Liver (tissue), 9 donors: ENCODE results near the gene KBTBD2. TPM values are rescaled to one million over a fixed set of nuclear protein-coding genes. Genes with fewer than 3 reads are reported as not detected.
"Not testable (repeated sequence)": the region's sequence is repeated elsewhere in the genome, so short reads cannot be mapped to it uniquely, and the experiment has no call there.

Experiments used
- DNase-seq: peaks from one replicate; pipeline ENCODE4 v3.0.0-alpha.2; 2017; ENCODE audit warnings: low spot score
- H3K27ac ChIP-seq, 2 donors: one replicate each; pipeline ENCODE4 v1.7.0; 2013; ENCODE audit warnings: inconsistent platforms in 2 of 2, low read length in 2 of 2, control low read depth in 1 of 2, low read depth in 1 of 2, mild to moderate bottlenecking in 1 of 2
- H3K27me3 ChIP-seq, 4 donors: one replicate each; pipeline versions ENCODE4 v1.6.1 to v1.7.0; 2013; ENCODE audit warnings: low read length in 3 of 4, inconsistent platforms in 1 of 4, mild to moderate bottlenecking in 1 of 4, moderate library complexity in 1 of 4; ENCODE audit not compliant: control insufficient read depth in 4 of 4, insufficient read depth in 4 of 4
- H3K36me3 ChIP-seq, 4 donors: one replicate each; pipeline versions ENCODE4 v1.6.1 to v1.7.0; 2013; ENCODE audit warnings: low read length in 3 of 4, mild to moderate bottlenecking in 3 of 4, low read depth in 1 of 4, moderate library complexity in 1 of 4; ENCODE audit not compliant: control insufficient read depth in 4 of 4, insufficient read depth in 3 of 4
- H3K4me1 ChIP-seq, 4 donors: one replicate each; pipeline versions ENCODE4 v1.6.1 to v1.7.0; 2013; ENCODE audit warnings: low read length in 3 of 4, mild to moderate bottlenecking in 3 of 4, moderate library complexity in 1 of 4; ENCODE audit not compliant: control insufficient read depth in 4 of 4, insufficient read depth in 4 of 4
- H3K4me3 ChIP-seq, 3 donors: one replicate each; pipeline versions ENCODE4 v1.6.1 to v1.7.0; 2013; ENCODE audit warnings: low read length in 3 of 3, control low read depth in 1 of 3, low read depth in 1 of 3, mild to moderate bottlenecking in 1 of 3
- H3K9ac ChIP-seq, 2 donors: one replicate each; pipeline ENCODE4 v1.7.0; 2013; ENCODE audit warnings: low read length in 2 of 2, mild to moderate bottlenecking in 2 of 2, moderate library complexity in 2 of 2, control low read depth in 1 of 2, low read depth in 1 of 2
- H3K9me3 ChIP-seq, 4 donors: one replicate each; pipeline versions ENCODE4 v1.6.1 to v1.7.0; 2013; ENCODE audit warnings: low read length in 3 of 4; ENCODE audit not compliant: control insufficient read depth in 4 of 4
- EGR1 ChIP-seq, 2 donors: IDR thresholded peaks; 2 replicates each; pipeline ENCODE4 v1.6.1; 2016 to 2018; ENCODE audit warnings: antibody characterized with exemption in 2 of 2, low read depth in 2 of 2
- FOXA1 ChIP-seq: IDR thresholded peaks from 2 replicates; pipeline ENCODE4 v1.6.1; 2016; ENCODE audit warnings: antibody characterized with exemption
- FOXA2 ChIP-seq: IDR thresholded peaks from 2 replicates; pipeline ENCODE4 v1.6.1; 2016; ENCODE audit warnings: antibody characterized with exemption
- GABPA ChIP-seq, 2 donors: IDR thresholded peaks in 1 of 2; conservative IDR thresholded peaks in 1 of 2; 2 replicates each; pipeline ENCODE4 v1.6.1; 2016; ENCODE audit warnings: antibody characterized with exemption in 2 of 2, mild to moderate bottlenecking in 1 of 2, moderate library complexity in 1 of 2
- HNF4A ChIP-seq, 2 donors: conservative IDR thresholded peaks; 2 replicates each; pipeline ENCODE4 v1.6.1; 2016; ENCODE audit warnings: antibody characterized with exemption in 2 of 2, mild to moderate bottlenecking in 2 of 2
- HNF4G ChIP-seq: IDR thresholded peaks from 2 replicates; pipeline ENCODE4 v1.6.1; 2016; ENCODE audit warnings: antibody characterized with exemption
- JUND ChIP-seq, 2 donors: IDR thresholded peaks; 2 replicates each; pipeline ENCODE4 v1.6.1; 2016; ENCODE audit warnings: antibody characterized with exemption in 2 of 2
- MAX ChIP-seq: IDR thresholded peaks from 2 replicates; pipeline ENCODE4 v1.6.1; 2016; ENCODE audit warnings: antibody characterized with exemption
- NR2F2 ChIP-seq: IDR thresholded peaks from 2 replicates; pipeline ENCODE4 v1.6.1; 2016; ENCODE audit warnings: antibody characterized with exemption
- RAD21 ChIP-seq, 2 donors: IDR thresholded peaks; 2 replicates each; pipeline ENCODE4 v1.6.1; 2016; ENCODE audit warnings: antibody characterized with exemption in 2 of 2, mild to moderate bottlenecking in 2 of 2
- REST ChIP-seq: IDR thresholded peaks from 2 replicates; pipeline ENCODE4 v1.6.1; 2016; ENCODE audit warnings: antibody characterized with exemption, mild to moderate bottlenecking
- RXRA ChIP-seq, 2 donors: IDR thresholded peaks; 2 replicates each; pipeline ENCODE4 v1.6.1; 2017 to 2018; ENCODE audit warnings: antibody characterized with exemption in 2 of 2, mild to moderate bottlenecking in 1 of 2
- SP1 ChIP-seq: IDR thresholded peaks from 2 replicates; pipeline ENCODE4 v1.6.1; 2018; ENCODE audit warnings: antibody characterized with exemption, mild to moderate bottlenecking
- TAF1 ChIP-seq: conservative IDR thresholded peaks from 2 replicates; pipeline ENCODE4 v1.6.1; 2016; ENCODE audit warnings: antibody characterized with exemption, mild to moderate bottlenecking
- YY1 ChIP-seq: IDR thresholded peaks from 2 replicates; pipeline ENCODE4 v1.6.1; 2016; ENCODE audit warnings: antibody characterized with exemption, mild to moderate bottlenecking
- WGBS: extraction: QIAGEN DNeasy Blood & Tissue Kit; methylation state at CpG from one replicate; pipeline ENCODE4 v1.1.7; 2013; 5-methylcytosine and 5-hydroxymethylcytosine counted together
- polyA plus RNA-seq, 2 donors: library from polyadenylated mRNA; stranded (reverse) in 1 of 2; unstranded in 1 of 2; fragments of 200-250 nt in 1 of 2; fragments of >200 nt in 1 of 2; fragmentation: Nextera tagmentation in 1 of 2; extraction: Ambion mirVana in 1 of 2; gene quantifications; one replicate each; pipeline versions ENCODE4 v1.2.1 to v1.2.3, GENCODE V29; 2013 to 2015
- total RNA-seq, 2 donors: library from RNA; depleted of rRNA; stranded (reverse); fragments of >200 nt; gene quantifications; one replicate each; pipeline ENCODE4 v1.2.3, GENCODE V29; 2014
- TF ChIP-seq, protein P1 (sequence below): IDR thresholded peaks from 2 replicates; pipeline ENCODE4 v1.6.1; 2016; ENCODE audit warnings: antibody characterized with exemption
- TF ChIP-seq, protein P2 (sequence below): IDR thresholded peaks from 2 replicates; pipeline ENCODE4 v1.6.1; 2016; ENCODE audit warnings: antibody characterized with exemption
- donor health status: healthy.
- donor health status: healthy.
- donor health status: healthy.
- donor health status: healthy.
- donor health status: healthy.

KBTBD2 gene
- total and polyA plus RNA-seq, 4 donors: 7.1 to 29.5 (median 15.1) TPM

DNA sequence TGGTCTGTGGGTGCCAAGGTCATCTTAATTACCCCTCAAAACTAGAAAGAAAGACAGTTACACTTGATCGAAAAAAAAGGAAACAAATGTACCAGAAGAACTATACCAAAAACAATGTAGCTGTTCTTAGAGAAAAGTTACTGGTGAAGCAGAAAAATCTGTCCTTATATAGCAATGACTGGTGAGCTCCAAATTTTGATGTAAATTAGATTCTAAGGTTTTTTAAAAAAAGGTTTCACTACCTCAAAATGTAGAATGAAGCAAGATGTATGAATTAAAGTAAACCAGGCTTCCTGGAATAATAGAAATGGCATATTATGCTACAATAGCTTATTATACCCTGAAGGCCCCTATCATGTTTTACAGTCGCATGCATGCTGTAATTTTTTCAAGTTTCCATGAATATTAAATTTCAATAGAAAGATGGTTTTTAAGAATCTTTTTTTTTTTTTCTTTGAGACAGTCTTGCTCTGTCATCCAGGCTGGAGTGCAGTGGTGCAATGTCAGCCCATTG is 37.3 kb upstream of the KBTBD2 start:
- no peak for DNase-seq
- Histone ChIP-seq H3K4me1 (no peaks in the 10 kb centered on the region), H3K27ac (no peak overlapping the region), H3K4me3 (no peak overlapping the region), H3K36me3 (peaks cover 0 to 8% (median 1%) of the 10 kb centered on the region in 4 donors), H3K9ac (no peak overlapping the region), H3K9me3 (no peaks in the 10 kb centered on the region), H3K27me3 (no peaks in the 10 kb centered on the region)
- 92% methylated on average over 2 of the region's 2 CpGs for WGBS
- TF ChIP-seq FOXA1: no peak
- no peak for TF ChIP-seq RXRA (IDR thresholded peaks at IDR 0.05)
- TF ChIP-seq, protein P1, sequence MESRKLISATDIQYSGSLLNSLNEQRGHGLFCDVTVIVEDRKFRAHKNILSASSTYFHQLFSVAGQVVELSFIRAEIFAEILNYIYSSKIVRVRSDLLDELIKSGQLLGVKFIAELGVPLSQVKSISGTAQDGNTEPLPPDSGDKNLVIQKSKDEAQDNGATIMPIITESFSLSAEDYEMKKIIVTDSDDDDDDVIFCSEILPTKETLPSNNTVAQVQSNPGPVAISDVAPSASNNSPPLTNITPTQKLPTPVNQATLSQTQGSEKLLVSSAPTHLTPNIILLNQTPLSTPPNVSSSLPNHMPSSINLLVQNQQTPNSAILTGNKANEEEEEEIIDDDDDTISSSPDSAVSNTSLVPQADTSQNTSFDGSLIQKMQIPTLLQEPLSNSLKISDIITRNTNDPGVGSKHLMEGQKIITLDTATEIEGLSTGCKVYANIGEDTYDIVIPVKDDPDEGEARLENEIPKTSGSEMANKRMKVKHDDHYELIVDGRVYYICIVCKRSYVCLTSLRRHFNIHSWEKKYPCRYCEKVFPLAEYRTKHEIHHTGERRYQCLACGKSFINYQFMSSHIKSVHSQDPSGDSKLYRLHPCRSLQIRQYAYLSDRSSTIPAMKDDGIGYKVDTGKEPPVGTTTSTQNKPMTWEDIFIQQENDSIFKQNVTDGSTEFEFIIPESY: no peak
- TF ChIP-seq SP1: no peak
- no peak for TF ChIP-seq JUND (IDR thresholded peaks at IDR 0.05)
- no peak for TF ChIP-seq HNF4A (conservative IDR thresholded peaks at IDR 0.05)
- no peak for TF ChIP-seq REST
- TF ChIP-seq, protein P2, sequence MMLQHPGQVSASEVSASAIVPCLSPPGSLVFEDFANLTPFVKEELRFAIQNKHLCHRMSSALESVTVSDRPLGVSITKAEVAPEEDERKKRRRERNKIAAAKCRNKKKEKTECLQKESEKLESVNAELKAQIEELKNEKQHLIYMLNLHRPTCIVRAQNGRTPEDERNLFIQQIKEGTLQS: no peak
- TF ChIP-seq GABPA (IDR thresholded peaks at IDR 0.05 in 1 of 2, conservative IDR thresholded peaks at IDR 0.05 in 1 of 2): no peak
- no peak for TF ChIP-seq YY1
- no peak for TF ChIP-seq FOXA2
- no peak for TF ChIP-seq NR2F2
- TF ChIP-seq RAD21 (IDR thresholded peaks at IDR 0.05): no peak
- no peak for TF ChIP-seq TAF1
- TF ChIP-seq EGR1 (IDR thresholded peaks at IDR 0.05; ENCODE audit: low read depth in 2 of 2): no peak
- TF ChIP-seq HNF4G: no peak
- no peak for TF ChIP-seq MAX

- no peak for DNase-seq
- Histone ChIP-seq H3K27ac (no peak overlapping the region), H3K27me3 (no peaks in the 10 kb centered on the region), H3K9ac (no peak overlapping the region), H3K9me3 (no peaks in the 10 kb centered on the region), H3K36me3 (peaks cover 0 to 5% (median 0%) of the 10 kb centered on the region in 4 donors), H3K4me1 (no peaks in the 10 kb centered on the region), H3K4me3 (no peak overlapping the region)
- WGBS: 78% methylated on average over 2 of the region's 2 CpGs
- TF ChIP-seq FOXA1: no peak
- no peak for TF ChIP-seq GABPA (IDR thresholded peaks at IDR 0.05 in 1 of 2, conservative IDR thresholded peaks at IDR 0.05 in 1 of 2)
- TF ChIP-seq HNF4A (conservative IDR thresholded peaks at IDR 0.05): no peak
- no peak for TF ChIP-seq JUND (IDR thresholded peaks at IDR 0.05)
These were observed 30.3 kb upstream of the KBTBD2 start for GRCh38 chr7:32921896-32922295.

DNA sequence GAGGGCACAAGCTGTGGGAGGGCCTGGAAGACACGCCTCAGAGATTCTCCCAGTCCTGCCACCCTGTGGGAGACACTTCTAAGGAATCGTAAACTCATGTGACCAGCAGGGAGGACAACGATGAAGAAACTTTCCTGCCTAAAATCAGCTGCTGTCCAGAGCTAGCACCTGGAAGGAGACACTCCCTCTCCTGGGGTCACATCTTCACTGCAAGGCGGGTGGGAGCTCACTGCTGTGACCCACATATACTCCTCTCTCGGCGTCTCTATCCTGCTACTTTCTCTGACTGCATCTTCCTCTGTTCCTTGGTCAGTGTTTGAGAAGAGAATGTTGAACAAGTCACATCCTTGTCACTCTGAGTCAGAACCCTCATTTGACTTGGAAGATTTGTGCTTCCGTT is 25.4 kb upstream of the KBTBD2 start:
- 92% methylated on average over 5 of the region's 7 CpGs for WGBS
- not testable (repeated sequence) for H3K9me3 ChIP-seq, H3K9ac ChIP-seq, H3K27ac ChIP-seq, DNase-seq, H3K27me3 ChIP-seq, H3K36me3 ChIP-seq, H3K4me1 ChIP-seq, H3K4me3 ChIP-seq
